ENCODE data around the gene INTS13.

Gene INTS13

DNA sequence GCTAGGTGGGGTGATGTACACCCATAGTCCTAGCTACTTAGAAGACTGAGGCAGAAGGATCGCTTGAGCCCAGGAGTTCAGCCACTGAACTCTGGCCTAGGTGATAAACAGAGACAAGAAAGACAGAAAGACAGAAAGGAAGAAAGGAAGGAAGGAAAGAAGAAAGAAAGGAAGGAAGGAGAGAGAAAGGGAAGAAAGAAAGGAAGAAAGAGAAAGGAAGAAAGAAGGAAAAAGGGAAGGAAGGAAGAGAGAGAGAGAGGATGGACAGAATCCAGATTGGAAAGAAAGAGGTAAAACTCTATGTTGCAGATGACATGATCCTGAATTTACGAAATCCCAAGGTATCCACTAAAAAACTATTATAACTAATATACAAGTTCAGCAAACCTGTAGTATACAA lies 8.2 kb downstream of the INTS13 start:
- no peak for DNase-seq (ENCODE audit: extremely low read depth, insufficient read length)
- TF ChIP-seq, protein P1, sequence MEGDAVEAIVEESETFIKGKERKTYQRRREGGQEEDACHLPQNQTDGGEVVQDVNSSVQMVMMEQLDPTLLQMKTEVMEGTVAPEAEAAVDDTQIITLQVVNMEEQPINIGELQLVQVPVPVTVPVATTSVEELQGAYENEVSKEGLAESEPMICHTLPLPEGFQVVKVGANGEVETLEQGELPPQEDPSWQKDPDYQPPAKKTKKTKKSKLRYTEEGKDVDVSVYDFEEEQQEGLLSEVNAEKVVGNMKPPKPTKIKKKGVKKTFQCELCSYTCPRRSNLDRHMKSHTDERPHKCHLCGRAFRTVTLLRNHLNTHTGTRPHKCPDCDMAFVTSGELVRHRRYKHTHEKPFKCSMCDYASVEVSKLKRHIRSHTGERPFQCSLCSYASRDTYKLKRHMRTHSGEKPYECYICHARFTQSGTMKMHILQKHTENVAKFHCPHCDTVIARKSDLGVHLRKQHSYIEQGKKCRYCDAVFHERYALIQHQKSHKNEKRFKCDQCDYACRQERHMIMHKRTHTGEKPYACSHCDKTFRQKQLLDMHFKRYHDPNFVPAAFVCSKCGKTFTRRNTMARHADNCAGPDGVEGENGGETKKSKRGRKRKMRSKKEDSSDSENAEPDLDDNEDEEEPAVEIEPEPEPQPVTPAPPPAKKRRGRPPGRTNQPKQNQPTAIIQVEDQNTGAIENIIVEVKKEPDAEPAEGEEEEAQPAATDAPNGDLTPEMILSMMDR (IDR thresholded peaks at IDR 0.05; ENCODE audit: insufficient read depth, low read length, poor library complexity, severe bottlenecking): no peak
- H3K36me3 ChIP-seq (ENCODE audit: control insufficient read depth, insufficient read depth, low read length): peaks cover 6% of the 10 kb centered on the region
- H3K4me3 ChIP-seq (replicated peaks; ENCODE audit: low read depth, low read length): no peak overlapping the region
- H3K27me3 ChIP-seq (replicated peaks; ENCODE audit: control insufficient read depth, insufficient read depth, low read length): no peaks in the 10 kb centered on the region

DNA sequence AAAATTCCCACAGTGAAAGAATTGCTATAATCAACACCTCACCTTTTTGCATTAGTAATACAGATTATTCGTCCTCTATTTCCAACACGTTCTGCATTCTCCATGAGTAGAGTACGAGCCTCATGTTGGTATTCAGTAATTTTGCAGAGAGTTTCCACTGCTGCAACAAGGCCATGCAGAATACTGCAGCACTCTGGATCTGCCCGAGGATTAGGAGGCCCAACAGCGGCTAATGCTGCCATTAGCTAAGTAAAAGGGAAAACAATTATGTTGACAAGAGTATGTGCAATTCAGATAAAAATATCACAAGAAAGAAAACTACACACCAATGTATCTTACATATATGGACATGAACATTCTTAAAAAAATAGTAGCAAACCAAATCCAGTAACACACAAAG lies 9.1 kb downstream of the INTS13 start:
- no peak for DNase-seq (ENCODE audit: extremely low read depth, insufficient read length)
- H3K36me3 ChIP-seq (ENCODE audit: control insufficient read depth, insufficient read depth, low read length): peaks cover 6% of the 10 kb centered on the region
- H3K4me3 ChIP-seq (replicated peaks; ENCODE audit: low read depth, low read length): no peak overlapping the region
- TF ChIP-seq, protein P1 (IDR thresholded peaks at IDR 0.05; ENCODE audit: insufficient read depth, low read length, poor library complexity, severe bottlenecking): no peak
- H3K27me3 ChIP-seq (replicated peaks; ENCODE audit: control insufficient read depth, insufficient read depth, low read length): no peaks in the 10 kb centered on the region

DNA sequence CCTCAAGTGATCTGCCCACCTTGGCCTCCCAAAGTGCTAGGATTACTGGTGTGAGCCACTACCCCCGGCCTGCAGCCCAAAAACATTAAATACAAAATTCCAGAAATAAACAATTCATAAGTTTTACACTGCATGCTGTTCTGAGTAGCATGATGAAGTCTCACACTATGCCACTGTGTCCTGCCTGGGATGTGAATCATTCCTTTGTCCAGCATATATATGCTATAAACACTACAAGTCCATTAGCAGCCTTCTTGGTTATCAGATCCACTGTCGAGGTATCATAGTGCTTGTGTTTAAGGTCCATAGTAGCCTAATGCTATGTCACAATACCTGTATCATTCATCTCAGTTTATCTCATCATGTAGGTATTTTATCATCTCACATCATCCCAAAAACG lies 15.9 kb downstream of the INTS13 start:
- no peaks in the 10 kb centered on the region for H3K27me3 ChIP-seq (replicated peaks; ENCODE audit: control insufficient read depth, insufficient read depth, low read length)
- no peak overlapping the region for H3K4me3 ChIP-seq (replicated peaks; ENCODE audit: low read depth, low read length)
- no peak for DNase-seq (ENCODE audit: extremely low read depth, insufficient read length)
- TF ChIP-seq, protein P1 (IDR thresholded peaks at IDR 0.05; ENCODE audit: insufficient read depth, low read length, poor library complexity, severe bottlenecking): no peak
- peaks cover 5% of the 10 kb centered on the region for H3K36me3 ChIP-seq (ENCODE audit: control insufficient read depth, insufficient read depth, low read length)

DNA sequence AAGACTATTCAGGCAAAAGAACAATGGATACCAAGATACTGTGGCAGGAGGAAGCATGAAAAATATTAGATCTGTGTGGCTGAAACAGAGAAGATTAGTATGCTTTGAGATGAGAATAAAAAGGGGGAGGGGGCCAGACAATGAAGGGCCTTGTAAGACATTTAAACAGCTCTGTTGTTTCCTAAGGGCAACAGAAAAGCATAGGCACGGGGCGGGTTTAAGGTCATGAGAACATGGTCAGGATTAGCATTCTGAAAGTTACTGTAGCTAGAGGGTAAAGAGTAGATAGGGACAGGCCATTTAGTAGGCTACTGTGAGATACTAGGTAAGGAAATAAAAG lies 18.6 kb downstream of the INTS13 start:
- TF ChIP-seq, protein P1 (IDR thresholded peaks at IDR 0.05; ENCODE audit: insufficient read depth, low read length, poor library complexity, severe bottlenecking): no peak
- no peak for DNase-seq (ENCODE audit: extremely low read depth, insufficient read length)
- H3K4me3 ChIP-seq (replicated peaks; ENCODE audit: low read depth, low read length): no peak overlapping the region
- no peaks in the 10 kb centered on the region for H3K27me3 ChIP-seq (replicated peaks; ENCODE audit: control insufficient read depth, insufficient read depth, low read length)
- peaks cover 3% of the 10 kb centered on the region for H3K36me3 ChIP-seq (ENCODE audit: control insufficient read depth, insufficient read depth, low read length)

DNA sequence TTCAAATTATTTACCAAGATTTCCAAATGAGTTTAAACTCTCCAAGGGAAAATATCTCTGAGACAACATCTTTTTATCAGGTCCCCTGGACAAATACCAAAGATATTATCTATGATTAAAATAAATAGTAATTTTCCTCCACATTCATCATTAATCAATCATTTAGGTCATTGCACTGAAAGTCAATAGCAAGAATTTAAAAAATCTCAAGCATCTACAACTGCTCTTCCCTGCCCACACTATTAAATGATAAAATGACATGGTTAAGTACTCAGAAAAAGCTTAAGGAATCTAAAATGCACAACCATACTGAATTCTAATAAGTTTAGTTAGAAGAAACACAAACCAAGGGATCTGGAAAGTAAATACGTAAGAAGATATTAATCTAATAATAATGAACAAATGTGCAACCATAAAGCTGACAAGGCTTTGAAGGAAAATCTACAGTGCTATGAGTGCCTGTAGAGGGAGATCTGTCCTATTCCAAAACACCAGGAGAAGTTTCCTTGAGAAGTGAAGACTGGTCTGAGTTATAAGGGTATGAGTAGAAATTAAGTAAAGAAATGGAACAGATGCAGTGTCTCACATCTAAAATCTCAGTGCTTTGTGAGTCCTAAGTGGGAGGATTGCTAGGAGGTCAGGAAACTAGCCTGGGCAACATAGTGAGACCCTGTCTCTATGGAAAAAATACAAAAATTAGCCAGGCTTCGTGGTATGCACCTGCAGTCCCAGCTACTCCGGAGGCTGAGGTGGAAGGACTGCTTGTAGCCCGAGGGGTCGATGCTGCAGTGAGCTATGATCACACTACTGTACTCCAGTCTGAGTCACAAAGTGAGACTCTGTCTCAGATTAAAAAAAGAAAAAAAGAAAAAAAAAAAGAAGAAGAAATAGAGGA lies 19.2 kb downstream of the INTS13 start:
- H3K27me3 ChIP-seq (replicated peaks; ENCODE audit: control insufficient read depth, insufficient read depth, low read length): no peaks in the 10 kb centered on the region
- peaks cover 3% of the 10 kb centered on the region for H3K36me3 ChIP-seq (ENCODE audit: control insufficient read depth, insufficient read depth, low read length)
- TF ChIP-seq, protein P1 (IDR thresholded peaks at IDR 0.05; ENCODE audit: insufficient read depth, low read length, poor library complexity, severe bottlenecking): no peak
- DNase-seq (ENCODE audit: extremely low read depth, insufficient read length): no peak
- H3K4me3 ChIP-seq (replicated peaks; ENCODE audit: low read depth, low read length): no peak overlapping the region

Measured in GM06990 (cell line).